Subcutaneous adipose tissue (tissue), 4 donors: Measurements from ENCODE around the gene C1orf141. TPM values are rescaled to one million over a fixed set of nuclear protein-coding genes. Genes with fewer than 3 reads are reported as not detected.

ENCODE experiments used
- total RNA-seq, 4 donors: library from RNA; depleted of rRNA; stranded (reverse); fragments of >200 nt; gene quantifications; one replicate each; pipeline ENCODE4 v1.1.0, GENCODE V29; 2016
- TF ChIP-seq, protein P1 (sequence below): fragments of 450-650 bp; IDR thresholded peaks from one replicate; pipeline ENCODE4 v1.5.1; 2016; ENCODE audit warnings: low read depth, mild to moderate bottlenecking, control low read depth, antibody characterized with exemption, moderate library complexity

C1orf141 gene
- total RNA-seq, 4 donors from 2014 or later, result 0.34 TPM; not detected in 3

DNA sequence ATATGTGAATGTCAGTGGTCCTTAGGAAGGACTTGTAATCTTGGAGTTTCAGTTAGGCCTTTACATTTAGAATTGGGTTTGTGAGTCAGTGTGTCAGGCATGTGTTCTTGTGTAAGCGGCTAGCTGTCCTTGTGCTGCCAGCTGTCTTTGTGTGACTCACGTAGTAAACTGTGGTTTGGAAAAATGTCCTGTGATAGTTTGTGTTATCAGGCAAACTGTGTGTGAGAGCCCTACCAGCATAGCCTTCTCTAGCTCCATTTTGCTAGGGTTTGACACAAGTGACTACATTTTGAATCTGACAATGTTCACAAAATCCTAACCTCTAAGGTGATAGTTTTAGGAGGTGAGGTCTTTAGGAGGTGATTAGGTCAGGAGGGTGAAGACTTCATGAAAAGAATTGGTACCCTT lies 74.0 kb downstream of the C1orf141 start:
- TF ChIP-seq, protein P1, sequence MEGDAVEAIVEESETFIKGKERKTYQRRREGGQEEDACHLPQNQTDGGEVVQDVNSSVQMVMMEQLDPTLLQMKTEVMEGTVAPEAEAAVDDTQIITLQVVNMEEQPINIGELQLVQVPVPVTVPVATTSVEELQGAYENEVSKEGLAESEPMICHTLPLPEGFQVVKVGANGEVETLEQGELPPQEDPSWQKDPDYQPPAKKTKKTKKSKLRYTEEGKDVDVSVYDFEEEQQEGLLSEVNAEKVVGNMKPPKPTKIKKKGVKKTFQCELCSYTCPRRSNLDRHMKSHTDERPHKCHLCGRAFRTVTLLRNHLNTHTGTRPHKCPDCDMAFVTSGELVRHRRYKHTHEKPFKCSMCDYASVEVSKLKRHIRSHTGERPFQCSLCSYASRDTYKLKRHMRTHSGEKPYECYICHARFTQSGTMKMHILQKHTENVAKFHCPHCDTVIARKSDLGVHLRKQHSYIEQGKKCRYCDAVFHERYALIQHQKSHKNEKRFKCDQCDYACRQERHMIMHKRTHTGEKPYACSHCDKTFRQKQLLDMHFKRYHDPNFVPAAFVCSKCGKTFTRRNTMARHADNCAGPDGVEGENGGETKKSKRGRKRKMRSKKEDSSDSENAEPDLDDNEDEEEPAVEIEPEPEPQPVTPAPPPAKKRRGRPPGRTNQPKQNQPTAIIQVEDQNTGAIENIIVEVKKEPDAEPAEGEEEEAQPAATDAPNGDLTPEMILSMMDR, result no peak

DNA sequence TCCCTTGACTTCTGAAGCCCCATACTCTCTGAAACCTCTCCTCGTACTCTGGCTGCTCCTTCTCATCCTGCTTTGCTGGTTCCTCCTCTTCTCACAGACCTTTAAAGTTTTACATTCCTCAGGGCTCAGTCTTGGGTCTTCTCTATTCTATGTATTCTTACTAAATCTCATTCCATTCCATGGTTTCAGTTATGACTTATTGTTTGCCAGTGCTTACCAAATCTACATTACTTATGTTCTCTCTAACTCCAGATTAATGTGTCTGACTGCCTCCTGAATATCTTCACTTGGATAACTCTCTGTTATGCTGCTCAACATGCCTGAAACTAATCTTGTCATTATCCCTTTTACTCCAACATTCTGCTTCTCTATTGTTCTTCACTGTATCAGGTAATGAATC lies 75.4 kb downstream of the C1orf141 start:
- TF ChIP-seq, protein P1, result no peak

DNA sequence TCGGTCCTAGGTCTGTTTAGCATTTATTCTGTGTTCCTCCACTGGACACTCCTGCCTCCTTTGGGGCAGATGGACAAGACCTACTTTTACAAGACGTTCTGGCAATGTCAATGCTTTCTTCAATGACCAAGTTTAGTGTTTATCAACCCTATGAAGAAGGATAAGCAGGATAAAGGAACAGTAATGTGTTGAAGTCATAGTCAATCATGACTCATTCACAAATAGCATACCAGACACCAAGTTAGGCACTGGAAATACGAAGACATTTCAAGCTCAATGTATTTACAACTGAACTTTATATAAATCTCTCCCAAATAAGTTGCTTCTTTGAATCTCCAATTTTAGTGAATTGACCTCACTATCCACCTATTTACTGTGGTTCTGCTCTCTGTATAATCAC lies 76.0 kb downstream of the C1orf141 start:
- TF ChIP-seq, protein P1, result no peak

DNA sequence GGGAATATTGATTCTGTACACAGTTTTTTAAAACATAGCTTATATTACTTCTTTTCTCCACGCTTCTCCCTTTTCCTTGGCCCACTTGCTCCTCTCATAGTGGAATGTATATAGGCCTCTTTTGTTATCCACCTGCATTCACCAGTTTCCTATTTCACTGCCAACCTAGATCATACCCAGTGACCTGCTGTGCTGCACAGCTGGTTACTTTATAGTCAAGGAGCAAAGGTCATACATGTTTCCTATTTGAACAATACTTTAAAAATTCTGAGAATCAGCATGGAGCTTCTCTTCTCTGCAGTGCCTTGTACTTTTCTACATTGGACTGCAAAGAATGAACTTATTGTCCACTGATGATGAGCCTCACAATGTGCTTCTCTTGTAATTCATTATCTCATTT lies 76.5 kb downstream of the C1orf141 start:
- TF ChIP-seq, protein P1, result no peak

DNA sequence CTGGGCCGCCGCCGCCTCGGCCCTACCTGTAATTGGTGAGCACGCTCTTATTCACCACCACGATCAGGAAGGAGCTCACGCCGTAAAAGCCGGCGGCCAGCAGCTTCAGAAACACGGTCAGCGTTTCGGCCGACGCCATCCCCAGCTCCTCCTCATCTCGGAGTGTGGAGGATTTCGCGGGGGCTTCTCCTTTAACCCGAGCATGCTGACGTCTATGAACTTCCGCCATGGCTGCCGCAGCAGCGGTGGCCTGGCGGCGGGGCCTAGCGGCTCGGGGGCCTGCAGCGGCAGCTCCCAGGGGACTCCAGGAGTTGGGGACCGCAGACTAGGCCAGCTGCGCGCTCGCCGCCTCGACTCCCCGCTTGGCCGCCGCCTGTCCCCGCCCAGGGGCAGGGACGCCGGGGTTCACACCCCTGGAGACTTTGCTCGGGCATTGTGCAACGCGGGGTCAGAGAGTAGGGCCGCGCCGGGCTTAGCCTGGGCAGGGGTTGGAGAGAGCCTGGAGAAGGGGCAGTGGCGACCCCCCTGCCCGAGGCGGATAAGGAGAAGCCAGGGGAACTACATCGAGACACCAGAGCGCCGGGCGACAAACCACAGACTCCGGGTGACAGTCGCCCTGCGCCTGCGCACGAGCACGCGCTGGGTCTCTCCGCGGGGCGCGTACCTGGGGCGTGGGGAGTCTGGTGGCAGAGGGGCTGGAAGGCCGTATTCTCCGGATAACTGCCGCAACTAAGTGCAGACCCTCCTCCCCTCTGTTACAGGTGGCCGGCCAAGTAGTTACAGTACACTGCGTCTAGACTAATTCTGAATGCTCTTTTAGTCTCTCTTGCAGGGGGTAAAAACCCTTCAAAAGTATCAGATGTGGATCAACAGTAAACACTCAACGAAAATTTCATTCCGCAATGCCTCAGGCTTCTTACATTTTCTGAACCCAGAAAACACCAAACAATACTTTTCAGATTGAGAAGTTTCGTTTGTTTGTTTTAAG lies 80.7 kb downstream of the C1orf141 start, which contains the start of gene SLC35D1:
SLC35D1 (minus strand) TSS at position 364 of the 988 bp plus-strand sequence; CDS start at position 229, 135 bp downstream.
- TF ChIP-seq, protein P1, result no peak

DNA sequence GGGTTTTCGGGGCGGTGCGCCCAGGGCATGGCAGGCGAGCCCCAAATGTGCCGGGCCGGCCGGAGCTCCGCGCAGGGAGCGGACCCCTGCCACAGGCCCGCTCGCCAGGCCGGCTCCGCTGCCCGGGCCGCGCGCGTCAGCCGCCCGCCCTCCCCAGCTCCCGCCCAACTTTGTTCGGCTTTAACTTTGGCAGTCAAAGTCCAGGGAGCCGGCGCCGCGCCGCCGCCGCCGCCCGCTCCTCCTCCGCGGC lies 81.3 kb downstream of the C1orf141 start:
- TF ChIP-seq, protein P1, result no peak

GRCh38 chr1:67052741-67053534 lies 81.8 kb downstream of the C1orf141 start:
- TF ChIP-seq, protein P1, result no peak
